GM21717 (cell line): ENCODE data around the gene BPIFB2.

Source experiments
- ATAC-seq: cut with Tn5 transposase; IDR thresholded peaks from one replicate; pipeline ENCODE4 v1.9.1; 2021; ENCODE audit warnings: mild to moderate bottlenecking, moderate library complexity; ENCODE audit not compliant: unreplicated experiment

BPIFB2 gene

DNA sequence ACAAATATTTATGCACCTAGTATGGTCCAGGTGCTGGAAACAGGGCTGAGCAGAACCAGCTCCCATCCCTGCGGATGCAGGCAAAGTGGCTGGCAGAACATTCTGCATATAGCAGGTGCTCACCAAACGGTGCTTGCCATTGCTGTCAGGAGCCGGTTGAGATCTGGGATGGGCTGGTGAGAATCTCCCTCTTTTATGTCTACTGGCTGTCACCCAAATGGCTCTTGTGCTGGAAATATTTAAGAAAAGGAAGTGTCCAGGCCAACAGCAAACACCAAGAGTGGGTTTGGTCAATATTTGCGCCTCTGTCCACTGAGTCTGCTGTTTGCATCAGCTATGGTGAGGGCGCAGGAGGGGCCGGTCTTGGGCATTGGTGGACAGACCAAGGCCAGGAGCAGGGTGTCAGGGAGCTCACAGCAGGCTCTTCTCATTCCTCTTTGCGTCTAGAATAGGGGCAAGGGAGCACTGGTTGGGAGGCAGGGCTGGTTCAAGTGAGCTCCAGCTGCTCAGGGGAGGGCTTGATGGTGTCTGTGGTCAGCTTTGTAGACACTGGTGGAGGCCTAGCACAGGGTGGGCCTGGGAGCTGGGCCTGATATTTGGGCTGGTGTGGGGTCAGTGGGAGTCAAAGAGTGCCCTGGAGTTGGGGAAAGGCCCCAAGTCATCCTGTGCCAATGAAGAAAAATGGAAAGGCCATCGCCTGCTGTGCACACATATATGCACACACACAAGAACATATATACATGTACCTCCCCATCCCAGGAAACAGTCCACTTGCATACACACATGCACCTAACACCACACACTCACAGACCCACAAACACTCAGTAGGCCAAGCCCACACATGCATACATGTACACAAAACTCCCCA is 1.4 kb upstream of the BPIFB2 start:
- ATAC-seq: no peak

DNA sequence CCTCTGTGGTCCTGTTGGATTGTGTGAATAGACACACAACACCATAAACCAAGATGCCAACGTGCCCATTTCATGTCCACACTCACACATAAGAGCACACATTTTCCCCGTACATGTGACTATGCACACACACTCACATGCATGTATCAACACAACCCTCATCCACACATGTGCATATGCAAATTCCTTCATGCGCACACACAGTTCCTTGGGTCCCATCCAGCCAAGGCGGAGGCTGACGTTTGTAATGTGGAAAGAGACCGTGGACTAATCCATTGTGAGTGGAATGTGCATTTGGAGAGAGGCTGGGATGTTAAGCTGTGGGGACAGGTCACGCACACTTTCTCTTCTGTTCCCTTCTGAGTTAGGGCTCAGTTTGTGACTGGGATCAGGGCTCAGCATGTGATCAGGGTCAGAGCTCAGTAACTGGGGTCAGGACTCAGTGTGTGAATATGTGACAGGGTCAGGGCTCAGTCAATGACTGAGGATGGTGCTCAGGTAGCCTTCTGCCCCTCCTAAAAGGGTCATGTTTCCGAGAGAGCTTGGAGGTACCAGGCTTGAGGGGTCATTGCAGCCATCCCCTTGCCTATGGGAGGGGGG is 628 bp upstream of the BPIFB2 start:
- ATAC-seq: no peak

DNA sequence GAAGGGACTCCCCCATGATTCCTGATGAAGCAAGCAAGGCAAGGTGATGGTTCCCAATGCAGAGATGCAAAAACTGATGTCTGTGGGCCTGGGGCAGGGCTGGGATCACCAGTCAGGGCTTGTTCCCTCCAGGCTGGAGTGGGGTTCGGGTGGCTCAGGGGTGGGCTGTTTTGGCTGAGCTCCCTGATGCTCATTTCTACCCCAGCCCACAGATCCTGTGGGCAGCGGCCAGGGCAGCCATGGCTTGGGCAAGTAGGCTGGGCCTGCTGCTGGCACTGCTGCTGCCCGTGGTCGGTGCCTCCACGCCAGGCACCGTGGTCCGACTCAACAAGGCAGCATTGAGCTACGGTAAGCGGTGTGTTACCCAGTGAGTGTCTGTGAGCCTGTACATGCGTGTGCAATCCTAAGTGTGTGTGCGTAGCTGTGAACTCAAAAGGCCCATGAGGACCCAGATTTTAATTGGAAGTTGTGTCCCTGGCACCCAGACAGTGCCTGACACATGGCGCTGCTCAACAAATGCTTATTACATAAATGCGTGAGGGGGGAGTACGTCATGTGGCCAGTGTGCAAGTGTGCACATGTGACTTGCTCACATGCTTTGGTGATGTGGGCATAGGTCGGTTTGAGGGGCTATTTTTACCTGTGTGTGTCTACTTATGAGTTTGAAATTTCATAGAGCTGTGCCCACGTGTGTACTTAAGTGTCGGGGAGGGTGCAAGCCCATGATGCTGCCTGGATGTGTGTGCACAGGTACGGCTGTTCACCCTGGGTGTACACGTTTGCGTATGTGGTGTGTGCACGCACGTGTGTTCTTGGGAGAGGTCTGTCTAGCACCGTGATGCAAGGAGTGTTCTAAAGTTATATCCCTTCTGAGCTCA is 1.1 kb downstream of the BPIFB2 start:
- no peak for ATAC-seq

DNA sequence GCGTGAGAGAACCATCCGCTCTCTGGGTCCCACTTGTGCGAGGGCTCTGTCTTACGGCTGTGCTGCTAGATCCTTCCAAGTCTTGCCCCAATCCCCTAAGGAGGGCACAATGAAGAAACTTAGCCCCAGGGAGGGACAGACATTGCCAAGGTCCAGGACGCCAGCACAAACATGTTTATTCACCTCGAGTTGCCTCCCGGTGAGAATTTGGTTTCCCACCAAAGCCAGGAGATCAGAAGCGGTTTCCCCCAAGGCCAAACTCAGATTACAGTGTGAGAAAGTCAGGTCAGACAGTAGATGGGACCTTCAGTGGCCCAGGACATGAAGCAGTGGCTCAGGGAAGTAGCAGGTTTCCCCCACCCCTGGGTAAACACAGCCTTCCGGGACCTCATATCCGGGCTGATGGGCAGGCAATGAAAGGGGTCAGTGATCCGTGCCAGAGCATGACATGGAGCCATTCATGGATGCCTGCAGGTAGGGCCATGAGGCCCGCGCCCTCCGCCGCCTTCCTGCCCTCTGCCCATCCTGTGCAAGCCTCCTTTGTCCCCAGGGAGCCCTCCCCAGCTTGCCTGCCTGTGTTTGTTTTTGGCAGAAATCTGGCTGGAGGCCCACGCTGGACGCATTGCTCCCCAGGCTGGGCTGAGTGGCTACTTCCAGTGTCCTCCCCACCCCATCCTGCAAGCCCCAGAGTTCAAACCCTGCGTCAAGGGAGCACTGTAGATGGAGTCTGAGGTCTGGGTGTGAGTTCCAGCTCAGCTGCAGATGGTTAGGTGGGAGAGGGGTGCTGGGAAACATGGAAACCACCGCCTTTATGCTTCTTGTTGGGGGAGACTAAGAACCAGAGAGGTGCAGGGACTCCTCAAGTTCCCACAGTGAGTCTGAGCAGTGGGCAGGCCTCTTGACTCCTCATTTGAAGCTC is 2.0 kb downstream of the BPIFB2 start:
- ATAC-seq: no peak

DNA sequence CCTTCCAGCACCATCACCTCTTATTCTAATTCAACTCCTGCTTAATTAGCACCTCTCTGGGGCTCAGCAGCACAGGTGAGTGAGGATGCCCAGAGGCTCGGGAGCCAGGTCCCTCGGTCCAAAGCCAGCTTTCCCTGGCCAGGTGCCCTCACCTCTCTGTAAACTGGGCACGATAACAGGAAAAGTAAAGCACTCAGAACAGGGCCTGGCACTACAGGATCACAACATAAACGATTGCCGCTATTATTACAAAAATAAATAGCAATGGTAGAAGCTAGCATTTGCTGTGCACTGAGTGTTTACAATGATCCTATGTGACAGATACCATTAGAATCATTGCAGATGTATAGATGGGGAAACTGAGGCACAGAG is 2.6 kb downstream of the BPIFB2 start:
- no peak for ATAC-seq

DNA sequence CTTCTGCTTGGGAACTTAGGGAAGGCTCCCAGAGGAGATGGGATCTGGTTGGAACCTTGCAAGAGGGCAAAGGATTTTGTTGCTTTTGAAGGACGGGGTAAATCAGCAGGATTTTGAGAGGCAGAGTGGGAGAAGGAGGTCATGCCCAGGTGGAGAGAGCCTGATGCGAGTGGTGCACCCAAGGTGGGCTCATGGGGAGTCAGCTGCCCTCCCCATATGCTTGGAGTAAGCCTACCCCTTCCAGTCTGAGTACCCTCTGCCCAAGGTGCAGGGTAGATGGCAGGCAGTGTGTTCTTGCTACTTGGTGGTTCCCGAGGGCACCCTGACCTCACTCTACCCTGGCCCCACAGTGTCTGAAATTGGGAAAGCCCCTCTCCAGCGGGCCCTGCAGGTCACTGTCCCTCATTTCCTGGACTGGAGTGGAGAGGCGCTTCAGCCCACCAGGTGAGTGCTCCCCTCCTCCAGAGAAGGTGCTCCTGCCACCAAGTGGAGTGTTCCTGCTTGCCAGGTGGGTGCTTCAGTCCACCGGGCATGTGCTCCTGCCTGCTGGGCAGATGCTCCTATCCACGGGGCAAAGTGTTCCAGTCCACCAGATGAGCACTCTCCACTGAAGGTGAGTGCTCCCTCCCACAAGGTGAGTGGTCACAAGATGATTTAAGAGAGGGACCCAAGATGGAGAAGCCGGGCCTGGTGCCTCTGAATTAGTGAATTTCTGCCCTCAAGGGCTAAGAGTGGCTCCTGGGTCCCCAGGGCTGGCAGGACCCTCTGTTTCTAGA is 3.4 kb downstream of the BPIFB2 start:
- ATAC-seq: no peak

DNA sequence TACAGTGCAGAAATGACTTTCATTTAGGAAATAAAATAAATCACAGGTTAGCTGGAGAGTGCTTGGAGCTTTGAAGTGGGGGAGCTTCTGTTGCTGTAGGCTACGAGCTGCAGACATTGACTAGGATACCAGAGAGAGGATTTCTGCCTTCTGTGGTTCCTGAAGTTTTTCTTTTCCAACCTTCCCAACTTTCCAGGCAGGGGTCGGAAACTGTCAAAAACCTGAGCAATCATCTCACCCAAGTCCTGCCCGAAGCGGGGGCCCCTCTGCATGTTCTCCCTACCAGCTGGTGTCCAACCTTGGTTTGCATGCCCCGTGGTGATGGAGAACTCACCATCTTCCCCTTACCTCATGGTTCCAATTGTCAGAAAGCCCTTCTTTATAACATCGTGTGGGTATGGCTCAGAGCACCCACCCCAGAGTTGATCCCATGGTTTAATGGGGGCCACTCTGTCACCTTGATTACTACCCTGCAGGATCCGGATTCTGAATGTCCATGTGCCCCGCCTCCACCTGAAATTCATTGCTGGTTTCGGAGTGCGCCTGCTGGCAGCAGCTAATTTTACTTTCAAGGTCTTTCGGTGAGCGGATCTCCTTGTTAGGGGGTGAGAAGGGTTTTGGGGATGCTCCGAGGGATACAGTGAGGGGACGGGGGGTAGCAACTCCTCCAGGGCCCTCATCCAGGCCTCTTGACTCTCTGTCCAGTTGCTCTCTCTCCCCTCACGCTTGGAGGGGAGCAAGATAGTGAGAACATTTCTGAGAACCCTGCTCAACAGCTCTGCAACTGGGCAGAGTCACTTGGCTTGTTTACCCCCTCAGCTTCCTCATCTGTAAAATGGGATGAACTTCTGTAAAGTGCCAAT is 5.1 kb downstream of the BPIFB2 start:
- no peak for ATAC-seq

DNA sequence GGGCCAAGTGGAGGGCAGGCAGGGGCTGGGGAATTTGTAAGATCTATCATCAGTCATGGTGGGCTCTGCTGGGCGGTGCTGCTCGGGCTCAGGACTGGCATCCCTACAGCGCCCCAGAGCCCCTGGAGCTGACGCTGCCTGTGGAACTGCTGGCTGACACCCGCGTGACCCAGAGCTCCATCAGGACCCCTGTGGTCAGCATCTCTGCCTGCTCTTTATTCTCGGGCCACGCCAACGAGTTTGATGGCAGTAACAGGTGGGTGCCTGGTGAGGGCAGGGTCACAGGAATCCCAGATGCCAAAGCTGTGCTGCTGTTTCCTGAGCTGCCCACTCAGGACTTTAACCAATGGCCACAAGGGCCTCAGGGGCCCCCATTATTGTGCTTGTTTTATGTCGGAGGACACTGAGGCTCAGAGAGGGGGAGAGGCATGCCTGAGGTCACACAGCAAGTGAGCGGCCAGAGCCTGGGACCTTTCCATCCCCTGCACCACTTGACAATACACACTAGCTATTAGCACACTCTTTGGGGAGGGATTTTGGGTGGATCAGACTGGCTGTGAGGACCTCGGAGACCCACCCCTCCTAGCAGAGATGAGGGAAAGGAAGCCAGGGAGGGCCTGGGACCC is 6.3 kb downstream of the BPIFB2 start:
- ATAC-seq: no peak

DNA sequence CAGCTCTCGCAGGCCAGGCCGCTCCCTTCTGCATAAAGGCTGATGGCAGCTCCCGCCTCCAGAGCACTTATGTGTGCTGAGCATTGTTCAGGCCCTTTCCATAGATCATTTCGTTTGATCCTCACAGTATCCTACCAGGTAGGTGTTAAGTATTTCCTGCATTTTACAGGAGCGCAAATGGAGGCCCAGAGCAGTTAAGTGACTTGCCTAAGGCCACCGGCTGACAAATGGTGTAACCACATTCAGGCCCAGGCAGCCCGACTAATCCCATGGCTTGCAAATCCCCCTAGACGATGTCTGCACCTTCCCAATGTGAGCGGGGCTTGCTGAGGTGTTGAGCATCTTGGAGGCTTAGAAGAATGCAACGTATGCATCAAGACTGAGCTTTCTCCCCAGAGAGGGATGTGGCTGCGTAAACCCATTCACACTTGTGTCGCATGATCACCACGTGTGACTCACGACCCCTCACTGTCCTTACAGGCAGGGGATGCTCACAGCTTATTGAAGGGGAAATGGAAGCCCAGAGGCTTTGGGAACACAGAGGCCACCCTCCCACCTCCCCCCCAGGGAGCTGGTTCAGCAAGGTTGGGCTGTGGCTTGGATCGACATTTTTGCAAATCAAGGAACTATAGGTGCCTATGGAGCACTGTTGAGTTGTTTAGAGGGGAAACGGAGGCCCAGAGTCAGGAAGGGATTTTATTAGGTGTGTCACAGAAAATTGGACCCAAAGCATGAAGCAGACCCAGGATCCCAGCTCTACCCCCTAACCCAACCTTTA is 7.0 kb downstream of the BPIFB2 start:
- ATAC-seq: no peak

DNA sequence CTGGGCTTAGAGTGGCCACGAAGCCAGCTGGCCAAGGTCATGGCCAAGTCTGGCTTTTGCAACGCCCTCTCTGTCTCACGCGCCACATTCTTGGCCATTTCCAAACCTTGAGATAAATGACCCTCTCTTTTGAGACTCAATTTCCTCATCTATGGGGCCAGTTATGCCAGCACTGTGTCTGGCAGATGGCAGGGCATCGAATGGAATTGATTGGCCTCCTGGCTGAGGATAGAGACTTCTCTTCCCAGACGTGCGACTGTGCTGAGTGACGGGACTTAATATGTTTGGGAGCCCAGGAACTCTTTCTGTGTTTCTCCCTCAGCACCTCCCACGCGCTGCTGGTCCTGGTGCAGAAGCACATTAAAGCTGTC is 7.6 kb downstream of the BPIFB2 start:
- no peak for ATAC-seq

DNA sequence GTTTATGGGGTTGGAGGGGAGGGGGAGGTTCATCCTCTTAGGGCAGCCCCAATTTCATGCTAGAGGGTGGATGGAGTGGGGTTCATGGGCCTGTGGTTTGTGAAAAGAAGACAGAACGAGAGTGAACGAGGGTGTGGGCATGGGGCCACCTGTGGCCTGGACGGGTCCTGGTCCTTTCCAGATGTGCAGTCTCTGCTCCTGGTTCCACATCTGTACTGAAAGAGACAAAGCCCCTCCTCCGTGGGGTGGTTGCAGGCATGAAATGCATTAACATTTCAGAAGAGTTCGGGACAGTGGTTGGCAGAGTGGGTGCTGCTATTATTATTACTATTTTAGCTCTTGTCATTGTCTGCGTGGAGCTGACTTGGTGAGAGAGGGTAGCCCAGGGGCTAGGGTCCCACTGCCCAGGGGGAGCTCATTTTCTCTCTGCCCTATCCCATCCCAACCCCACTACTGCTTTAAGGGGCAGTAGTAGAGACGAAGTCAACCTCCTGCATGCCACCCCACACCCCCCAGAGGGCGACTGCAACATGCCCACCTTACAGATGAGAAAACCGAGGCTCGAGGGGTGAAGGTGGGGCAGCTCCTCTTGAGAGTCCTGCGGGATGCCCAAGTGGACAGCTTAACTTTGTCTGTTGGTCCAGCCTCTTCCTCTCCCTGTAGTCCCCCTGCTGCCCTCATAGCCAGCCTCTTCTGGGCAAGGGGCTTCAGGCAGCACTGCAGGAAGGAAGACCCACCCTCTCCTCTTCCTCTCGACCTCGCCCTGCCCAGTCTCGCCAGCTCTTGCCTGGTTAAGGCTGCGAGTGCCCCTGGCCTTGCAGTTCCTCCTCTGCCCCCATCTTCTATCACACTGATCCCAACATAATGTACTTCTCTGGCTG is 8.4 kb downstream of the BPIFB2 start:
- no peak for ATAC-seq

DNA sequence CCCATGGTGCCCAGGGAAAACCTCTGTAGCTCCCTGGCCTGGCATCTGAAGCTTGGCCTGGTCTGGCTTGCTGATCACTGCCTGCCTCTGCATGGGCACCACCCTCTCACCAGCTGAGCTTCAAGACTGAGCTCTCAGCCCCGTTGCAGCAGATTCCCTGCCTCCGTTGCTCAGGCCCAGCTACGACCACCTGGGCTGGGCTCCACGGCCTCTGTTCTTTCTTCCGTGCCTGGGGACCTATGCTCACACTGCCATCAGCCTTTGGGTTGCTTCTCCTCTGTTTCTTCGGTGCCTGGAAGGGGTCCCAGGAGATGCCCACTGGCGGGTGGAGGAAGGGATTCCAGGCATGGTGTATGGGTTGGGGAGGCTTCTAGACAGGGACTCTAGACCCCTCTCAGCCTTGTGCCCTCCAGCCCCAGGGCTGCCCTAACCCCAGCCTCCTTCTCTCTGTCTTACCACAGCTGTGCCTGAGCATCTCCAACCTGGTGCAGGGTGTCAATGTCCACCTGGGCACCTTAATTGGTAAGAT is 9.1 kb downstream of the BPIFB2 start:
- ATAC-seq: no peak

DNA sequence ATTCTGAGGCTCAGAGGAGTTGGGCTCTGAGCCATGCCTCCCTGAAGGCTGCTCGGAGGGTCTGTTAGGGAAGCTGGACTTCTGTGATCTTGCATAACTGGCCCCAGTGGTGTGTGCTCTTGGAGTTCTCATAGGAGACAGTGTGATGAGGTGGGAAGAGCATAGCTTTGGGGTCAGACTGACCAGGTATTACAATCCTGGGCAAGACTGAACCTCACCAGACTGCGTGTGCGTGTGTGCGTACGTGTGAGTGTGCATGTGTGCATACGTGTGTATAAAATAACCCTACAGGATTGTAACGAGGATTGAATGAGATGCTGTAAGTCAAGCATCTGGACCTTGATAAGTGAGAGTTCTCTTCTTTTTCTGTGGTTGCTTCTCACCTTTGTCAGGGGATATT is 10.0 kb downstream of the BPIFB2 start:
- no peak for ATAC-seq

DNA sequence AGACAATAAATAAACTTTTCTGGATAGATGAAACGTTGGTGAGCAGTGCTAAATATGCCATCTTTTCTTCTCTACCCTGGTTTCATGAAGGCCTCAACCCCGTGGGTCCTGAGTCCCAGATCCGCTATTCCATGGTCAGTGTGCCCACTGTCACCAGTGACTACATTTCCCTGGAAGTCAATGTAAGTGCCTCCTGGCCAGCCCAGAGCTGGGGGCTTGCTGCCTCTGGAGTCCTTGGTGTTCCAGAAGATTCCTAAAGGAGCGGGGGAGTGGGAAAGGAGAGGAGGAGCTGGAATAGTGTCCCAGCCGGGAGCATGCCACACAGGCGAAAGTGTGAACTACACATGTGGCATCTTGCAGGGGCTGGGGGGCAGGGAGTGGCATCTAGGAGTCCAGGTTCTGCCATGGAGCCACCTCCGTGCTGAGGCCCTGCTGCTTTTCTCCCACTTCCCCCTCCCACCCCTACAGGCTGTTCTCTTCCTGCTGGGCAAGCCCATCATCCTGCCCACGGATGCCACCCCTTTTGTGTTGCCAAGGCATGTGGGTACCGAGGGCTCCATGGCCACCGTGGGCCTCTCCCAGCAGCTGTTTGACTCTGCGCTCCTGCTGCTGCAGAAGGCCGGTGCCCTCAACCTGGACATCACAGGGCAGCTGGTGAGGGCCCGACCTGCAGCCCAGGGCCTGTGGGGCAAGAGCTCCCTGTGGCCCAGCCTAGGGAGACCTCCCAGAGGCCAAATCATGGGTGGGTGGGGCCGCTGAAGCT is 10.8 kb downstream of the BPIFB2 start:
- ATAC-seq: no peak

DNA sequence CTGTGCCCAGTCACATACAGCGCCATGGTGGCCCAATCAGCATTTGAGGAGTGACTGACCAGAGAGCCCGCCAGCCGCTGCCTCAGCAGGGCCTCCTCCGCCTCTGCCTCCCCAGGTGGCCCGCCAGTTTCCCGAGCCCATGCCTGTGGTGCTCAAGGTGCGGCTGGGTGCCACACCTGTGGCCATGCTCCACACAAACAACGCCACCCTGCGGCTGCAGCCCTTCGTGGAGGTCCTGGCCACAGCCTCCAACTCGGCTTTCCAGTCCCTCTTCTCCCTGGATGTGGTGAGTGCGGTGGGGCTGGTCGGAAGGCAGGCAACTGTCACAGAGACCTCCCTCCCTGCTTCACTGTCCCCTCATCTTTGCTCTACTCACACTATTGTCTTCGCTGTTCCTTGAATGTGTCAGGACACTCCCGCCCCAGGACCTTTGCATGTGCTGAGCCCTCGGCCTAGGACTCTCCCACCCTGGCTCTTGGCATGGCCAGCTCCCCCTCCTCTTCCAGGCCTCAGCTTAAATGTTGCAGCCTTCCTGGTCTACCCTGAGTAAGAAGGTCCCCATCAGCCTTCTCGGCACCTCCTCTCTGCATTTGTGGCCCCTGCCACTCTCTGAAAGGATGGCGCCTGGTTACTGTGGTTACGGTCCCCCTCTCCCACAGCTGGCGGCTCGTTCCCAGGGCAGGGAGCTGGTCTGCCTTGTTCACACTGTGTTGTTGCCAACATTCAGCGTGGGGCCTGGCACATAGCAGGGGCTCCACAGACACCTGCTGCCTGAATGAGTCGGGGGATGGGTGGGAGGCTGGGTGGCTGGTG is 12.2 kb downstream of the BPIFB2 start:
- ATAC-seq: no peak
